GM18511 (cell line): Measurements from ENCODE around the gene NRIP3.

Experiments used
- ATAC-seq: cut with Tn5 transposase; IDR thresholded peaks from one replicate; pipeline ENCODE4 v1.9.1; 2021; ENCODE audit warnings: mild to moderate bottlenecking, moderate library complexity; ENCODE audit not compliant: unreplicated experiment

Gene NRIP3

DNA sequence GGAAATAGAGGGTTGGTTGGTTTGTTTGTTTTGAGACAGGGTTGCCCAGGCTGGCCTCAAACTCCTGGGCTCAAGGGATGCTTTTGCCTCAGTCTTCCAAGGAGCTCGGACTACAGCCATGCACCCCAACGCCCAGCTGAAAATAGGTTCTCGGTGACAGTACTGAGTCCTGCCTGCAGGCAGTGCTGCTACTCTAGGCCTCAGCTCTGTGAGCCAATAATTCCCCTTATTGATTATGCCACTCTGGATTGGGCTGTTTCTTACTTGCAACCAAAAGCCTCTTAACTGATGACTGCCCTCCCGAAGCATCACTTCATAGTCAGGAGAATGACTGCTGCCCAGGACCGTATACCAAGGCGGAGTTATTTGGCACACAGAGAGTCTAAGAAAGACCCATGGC, 69.9 kb downstream of the NRIP3 start:
- ATAC-seq = no peak

DNA sequence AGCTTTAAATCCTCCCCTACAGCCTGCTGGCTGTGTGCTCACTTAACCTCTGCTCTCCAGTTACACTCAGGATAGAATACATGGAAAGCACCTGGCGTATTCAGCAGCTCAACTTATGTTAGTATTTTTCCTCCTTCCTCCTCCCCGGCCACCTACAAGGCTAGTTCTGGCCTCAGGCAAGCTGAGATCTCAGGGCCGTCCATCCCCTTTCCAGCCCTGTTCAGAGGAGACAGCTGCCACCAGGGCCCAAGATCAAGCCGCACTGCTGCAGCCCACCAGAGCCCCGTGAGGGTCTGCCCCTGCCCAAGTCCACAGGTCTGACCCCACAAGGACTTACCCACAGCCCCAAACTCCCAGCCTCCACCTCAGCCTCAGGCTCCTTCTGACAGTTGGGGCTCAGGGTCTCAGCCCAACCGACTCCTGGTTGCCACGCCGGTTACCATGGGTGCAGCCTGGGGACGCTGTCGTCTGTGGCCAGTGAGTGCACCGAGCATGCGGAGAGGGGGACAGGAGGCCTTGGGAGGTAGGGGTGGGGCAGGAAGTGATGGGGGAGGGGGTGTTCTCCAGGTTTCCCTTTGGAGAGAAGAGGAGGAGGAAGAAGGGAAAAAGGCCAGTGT, 71.1 kb downstream of the NRIP3 start, which contains the start of gene C11orf16:
TSS of gene C11orf16 (minus strand) at position 384 of the 617 bp plus-strand sequence. CDS start 639 bp downstream, outside the sequence.
- ATAC-seq = no peak
